Neural cell (in vitro differentiated cells): ENCODE results near the gene IGLON5. TPM values are rescaled to one million over a fixed set of nuclear protein-coding genes. Genes with fewer than 3 reads are reported as not detected.

Experiments
- H2AFZ ChIP-seq: fragments of 200-600, 300-800 bp; sonication (generic), shearing (Covaris generic); 2 replicates; pipeline ENCODE4 v1.6.0; 2014; ENCODE audit warnings: low read depth, mild to moderate bottlenecking, antibody characterized with exemption, low read length, moderate library complexity
- H3F3A ChIP-seq: fragments of 200-600 bp; shearing (Covaris generic); 2 replicates; pipeline ENCODE4 v1.6.1; 2016; ENCODE audit warnings: mild to moderate bottlenecking, moderate library complexity, mixed read lengths, antibody characterized with exemption, low read length; ENCODE audit not compliant: insufficient read depth, poor library complexity, severe bottlenecking
- H3K27ac ChIP-seq: fragments of 200-600, 300-800 bp; sonication (generic), shearing (Covaris generic); 2 replicates; pipeline ENCODE4 v1.5.1; 2014; ENCODE audit warnings: mild to moderate bottlenecking, low read length, moderate library complexity
- H3K27me3 ChIP-seq: fragments of 300-800, 200-600 bp; sonication (generic), shearing (Covaris generic); 2 replicates; pipeline ENCODE4 v1.6.0; 2014; ENCODE audit warnings: mild to moderate bottlenecking, low read depth, low read length, moderate library complexity; ENCODE audit not compliant: insufficient read depth
- H3K36me3 ChIP-seq: fragments of 300-800, 200-600 bp; sonication (generic), shearing (Covaris generic); 2 replicates; pipeline ENCODE4 v1.5.1; 2014; ENCODE audit warnings: mild to moderate bottlenecking, antibody characterized with exemption, low read length, moderate library complexity; ENCODE audit not compliant: insufficient read depth
- H3K4me2 ChIP-seq: fragments of 300-800, 200-600 bp; sonication (generic), shearing (Covaris generic); 2 replicates; pipeline ENCODE4 v1.6.0; 2014; ENCODE audit warnings: mild to moderate bottlenecking, low read length
- H3K4me3 ChIP-seq: fragments of 300-800, 200-600 bp; sonication (generic), shearing (Covaris generic); 2 replicates; pipeline ENCODE4 v1.5.1; 2014; ENCODE audit warnings: mild to moderate bottlenecking, low read length, moderate library complexity
- H3K79me2 ChIP-seq: fragments of 200-600 bp; shearing (Covaris generic); replicated peaks from 2 replicates; pipeline ENCODE4 v1.6.0; 2014; ENCODE audit warnings: mild to moderate bottlenecking, low read length, moderate library complexity; ENCODE audit not compliant: insufficient read depth
- H3K9ac ChIP-seq: fragments of 300-800, 200-600 bp; sonication (generic), shearing (Covaris generic); 2 replicates; pipeline ENCODE4 v1.6.1; 2016; ENCODE audit warnings: mild to moderate bottlenecking, low read length, mixed read lengths
- H3K9me2 ChIP-seq: fragments of 200-600 bp; shearing (Covaris generic); 2 replicates; pipeline ENCODE4 v1.6.1; 2016; ENCODE audit warnings: mild to moderate bottlenecking, low read length, mixed read lengths; ENCODE audit not compliant: insufficient read depth
- H3K9me3 ChIP-seq: fragments of 200-600, 300-800 bp; sonication (generic), shearing (Covaris generic); 2 replicates; pipeline ENCODE4 v1.6.1; 2016; ENCODE audit warnings: mild to moderate bottlenecking, mixed run types, low read length, moderate library complexity, mixed read lengths
- H4K20me1 ChIP-seq: fragments of 200-600 bp; shearing (Covaris generic); 2 replicates; pipeline ENCODE4 v1.6.1; 2016; ENCODE audit warnings: mild to moderate bottlenecking, mixed run types; ENCODE audit not compliant: insufficient read depth
- CTCF ChIP-seq: fragments of 450-650 bp; IDR thresholded peaks from 2 replicates; pipeline ENCODE4 v1.5.1; 2014; ENCODE audit warnings: antibody characterized with exemption, mild to moderate bottlenecking, moderate library complexity; ENCODE audit not compliant: poor library complexity, severe bottlenecking
- EP300 ChIP-seq: fragments of 450-650 bp; conservative IDR thresholded peaks from 2 replicates; pipeline ENCODE4 v1.6.1; 2014; ENCODE audit warnings: antibody characterized with exemption, mild to moderate bottlenecking, moderate library complexity; ENCODE audit not compliant: poor library complexity, severe bottlenecking
- EZH2 ChIP-seq: fragments of 200-600, 300-800 bp; shearing (Covaris generic), sonication (generic); IDR thresholded peaks from 2 replicates; pipeline ENCODE4 v1.6.1; 2014; ENCODE audit warnings: antibody characterized with exemption, low read length, borderline replicate concordance, mild to moderate bottlenecking; ENCODE audit not compliant: insufficient read depth, poor library complexity, severe bottlenecking
- MXI1 ChIP-seq: fragments of 450-650 bp; conservative IDR thresholded peaks from 2 replicates; pipeline ENCODE4 v1.6.1; 2014; ENCODE audit warnings: antibody characterized with exemption, mild to moderate bottlenecking; ENCODE audit not compliant: poor library complexity, severe bottlenecking
- POLR2AphosphoS5 ChIP-seq: IDR thresholded peaks from 2 replicates; pipeline ENCODE4 v1.6.1; 2012
- RAD21 ChIP-seq: fragments of 450-650 bp; conservative IDR thresholded peaks from 2 replicates; pipeline ENCODE4 v1.6.1; 2014; ENCODE audit warnings: antibody characterized with exemption, mild to moderate bottlenecking, moderate library complexity
- REST ChIP-seq: IDR thresholded peaks from 2 replicates; pipeline ENCODE4 v1.6.1; 2012; ENCODE audit warnings: borderline replicate concordance
- SMC3 ChIP-seq: fragments of 450-650 bp; conservative IDR thresholded peaks from 2 replicates; pipeline ENCODE4 v1.6.1; 2014; ENCODE audit warnings: antibody characterized with exemption, mild to moderate bottlenecking, moderate library complexity; ENCODE audit not compliant: poor library complexity
- TAF1 ChIP-seq: IDR thresholded peaks from 2 replicates; pipeline ENCODE4 v1.6.1; 2012; ENCODE audit warnings: low read depth
- polyA plus RNA-seq: library from polyadenylated mRNA; depleted of rRNA; stranded (reverse); fragments of >200 nt; gene quantifications from 2 replicates; pipeline ENCODE4 v1.2.3, GENCODE V29; 2014

IGLON5 gene
- polyA plus RNA-seq, 1 donor from 2014 or later, result 13.5 TPM

GRCh38 chr19:51297406-51297805 is 14.0 kb upstream of the IGLON5 start:
- Histone ChIP-seq H4K20me1 (no peaks in the 10 kb centered on the region), H3K36me3 (no peaks in the 10 kb centered on the region), H3K9me2 (no peaks in the 10 kb centered on the region), H3K4me2 (no peak overlapping the region), H3K9ac (no peak overlapping the region), H2AFZ (no peak overlapping the region), H3K4me3 (no peak overlapping the region), H3K79me2 (no peaks in the 10 kb centered on the region), H3K27ac (no peak overlapping the region), H3K27me3 (no peaks in the 10 kb centered on the region), H3F3A (no peaks in the 10 kb centered on the region), H3K9me3 (no peaks in the 10 kb centered on the region)
- no peak for TF ChIP-seq TAF1
- no peak for TF ChIP-seq EZH2
- no peak for TF ChIP-seq POLR2AphosphoS5
- TF ChIP-seq MXI1, result no peak
- no peak for TF ChIP-seq RAD21
- no peak for TF ChIP-seq CTCF
- TF ChIP-seq EP300, result no peak
- TF ChIP-seq SMC3, result no peak
- no peak for TF ChIP-seq REST

- Histone ChIP-seq H3K9me3 (no peaks in the 10 kb centered on the region), H3K9me2 (no peaks in the 10 kb centered on the region), H3K79me2 (no peaks in the 10 kb centered on the region), H2AFZ (no peak overlapping the region), H3K4me2 (no peak overlapping the region), H3K4me3 (no peak overlapping the region), H4K20me1 (no peaks in the 10 kb centered on the region), H3K27me3 (no peaks in the 10 kb centered on the region), H3K27ac (no peak overlapping the region), H3F3A (no peaks in the 10 kb centered on the region), H3K9ac (no peak overlapping the region), H3K36me3 (no peaks in the 10 kb centered on the region)
- TF ChIP-seq RAD21 (no peak), EP300 (no peak)
These were observed 10.2 kb upstream of the IGLON5 start for GRCh38 chr19:51301266-51301665.

GRCh38 chr19:51305479-51305878 is 6.0 kb upstream of the IGLON5 start:
- Histone ChIP-seq H3K9me2 (no peaks in the 10 kb centered on the region), H3K4me3 (no peak overlapping the region), H3K27ac (no peak overlapping the region), H3K27me3 (no peaks in the 10 kb centered on the region), H3K9ac (no peak overlapping the region), H3K36me3 (no peaks in the 10 kb centered on the region), H3K4me2 (no peak overlapping the region), H2AFZ (no peak overlapping the region), H4K20me1 (no peaks in the 10 kb centered on the region), H3K9me3 (peaks cover 4% of the 10 kb centered on the region), H3F3A (no peaks in the 10 kb centered on the region), H3K79me2 (no peaks in the 10 kb centered on the region)
- TF ChIP-seq TAF1 (no peak), EZH2 (no peak), EP300 (no peak), MXI1 (no peak), SMC3 (no peak), REST (no peak), RAD21 (no peak), POLR2AphosphoS5 (no peak), CTCF (no peak)
